ENCODE data around the gene GORASP2. TPM values are rescaled to one million over a fixed set of nuclear protein-coding genes. Genes with fewer than 3 reads are reported as not detected.

GORASP2 gene
- total RNA-seq, 1 experiment from 2014 or later = 97.7 TPM

DNA sequence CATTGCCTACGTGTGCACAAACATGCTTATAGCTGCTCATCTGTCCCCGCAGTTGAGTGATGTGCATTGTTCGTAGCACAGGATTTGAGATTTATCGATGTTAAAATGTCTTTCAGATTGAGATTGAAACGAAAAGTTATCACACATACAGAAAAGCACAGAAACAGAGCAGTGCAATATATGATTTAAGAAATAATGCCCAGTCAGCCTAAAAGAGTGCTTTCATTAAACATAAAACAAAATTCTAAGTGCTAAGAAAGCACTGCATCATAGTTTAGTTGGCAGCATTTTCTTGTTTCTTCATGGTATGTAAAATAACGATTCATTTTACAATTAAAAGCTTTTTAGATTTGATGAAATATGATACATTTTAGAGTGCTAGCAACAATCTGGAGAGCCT lies 31.9 kb upstream of the GORASP2 start:
- Mint-ChIP-seq H3K36me3 (ENCODE audit: insufficient read depth in 1 of 3, low read depth in 3 of 3) (no peaks in the 10 kb centered on the region), H3K9me3 (no peaks in the 10 kb centered on the region)

More for the DNA sequence above, 31.9 kb upstream of the GORASP2 start:
- H3K79me1 ChIP-seq (ENCODE audit: insufficient read depth, low read depth, low read length, poor library complexity, severe bottlenecking) = no peaks in the 10 kb centered on the region
- H2AFZ ChIP-seq (ENCODE audit: low read length) = no peak overlapping the region
- no peaks in the 10 kb centered on the region for H3K9me3 ChIP-seq (ENCODE audit: control insufficient read depth, low read depth, low read length)
- Mint-ChIP-seq H3K4me3 (no peak overlapping the region), H3K4me1 (no peaks in the 10 kb centered on the region), H3K27me3 (ENCODE audit: low read depth) (no peaks in the 10 kb centered on the region), H3K27ac (no peak overlapping the region)
- H2BK120ac ChIP-seq (ENCODE audit: low read depth, low read length, poor library complexity, severe bottlenecking) = no peak overlapping the region
- H3K4me2 ChIP-seq (ENCODE audit: insufficient read depth, insufficient read length, low read length) = no peak overlapping the region
- no peak overlapping the region for H2BK12ac ChIP-seq (ENCODE audit: insufficient read length, low read depth, low read length)
- no peaks in the 10 kb centered on the region for H3K79me2 ChIP-seq (ENCODE audit: insufficient read depth, low read length)
- no peak overlapping the region for H4K91ac ChIP-seq (ENCODE audit: insufficient read length, low read depth, low read length)
- H3K4ac ChIP-seq (ENCODE audit: low read depth, low read length) = no peak overlapping the region
- H3K14ac ChIP-seq (ENCODE audit: insufficient read depth, low read length) = no peak overlapping the region
- TF ChIP-seq, protein P1, sequence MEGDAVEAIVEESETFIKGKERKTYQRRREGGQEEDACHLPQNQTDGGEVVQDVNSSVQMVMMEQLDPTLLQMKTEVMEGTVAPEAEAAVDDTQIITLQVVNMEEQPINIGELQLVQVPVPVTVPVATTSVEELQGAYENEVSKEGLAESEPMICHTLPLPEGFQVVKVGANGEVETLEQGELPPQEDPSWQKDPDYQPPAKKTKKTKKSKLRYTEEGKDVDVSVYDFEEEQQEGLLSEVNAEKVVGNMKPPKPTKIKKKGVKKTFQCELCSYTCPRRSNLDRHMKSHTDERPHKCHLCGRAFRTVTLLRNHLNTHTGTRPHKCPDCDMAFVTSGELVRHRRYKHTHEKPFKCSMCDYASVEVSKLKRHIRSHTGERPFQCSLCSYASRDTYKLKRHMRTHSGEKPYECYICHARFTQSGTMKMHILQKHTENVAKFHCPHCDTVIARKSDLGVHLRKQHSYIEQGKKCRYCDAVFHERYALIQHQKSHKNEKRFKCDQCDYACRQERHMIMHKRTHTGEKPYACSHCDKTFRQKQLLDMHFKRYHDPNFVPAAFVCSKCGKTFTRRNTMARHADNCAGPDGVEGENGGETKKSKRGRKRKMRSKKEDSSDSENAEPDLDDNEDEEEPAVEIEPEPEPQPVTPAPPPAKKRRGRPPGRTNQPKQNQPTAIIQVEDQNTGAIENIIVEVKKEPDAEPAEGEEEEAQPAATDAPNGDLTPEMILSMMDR (conservative IDR thresholded peaks at IDR 0.05) = no peak
- no peak overlapping the region for H4K8ac ChIP-seq (replicated peaks; ENCODE audit: insufficient read length, low read depth, low read length)
- H3T11ph ChIP-seq (ENCODE audit: low read length) = no peak overlapping the region
- WGBS (ENCODE audit: extremely low coverage, insufficient read length, low lambda C conversion rate) = no CpG with 5 or more reads among the region's 6 CpGs
- H3K18ac ChIP-seq (ENCODE audit: insufficient read length, low read depth, low read length) = no peak overlapping the region
- H3K23ac ChIP-seq (ENCODE audit: insufficient read length, low read depth, low read length) = no peak overlapping the region
- H2BK15ac ChIP-seq (ENCODE audit: low read depth, low read length) = no peak overlapping the region
- no peak overlapping the region for H3K9ac ChIP-seq (ENCODE audit: extremely low read depth, insufficient read length, low read length)
- no peak overlapping the region for H2BK5ac ChIP-seq (ENCODE audit: insufficient read length, low read length)
- no peak overlapping the region for H2AK5ac ChIP-seq (ENCODE audit: insufficient read length, low read length)
- H2BK20ac ChIP-seq (ENCODE audit: low read depth, low read length, poor library complexity, severe bottlenecking) = no peak overlapping the region
- no peak overlapping the region for H3K27ac ChIP-seq (ENCODE audit: insufficient read length, low read depth, low read length)
- H3K4me1 ChIP-seq (ENCODE audit: insufficient read depth, low read length) = no peaks in the 10 kb centered on the region
- no peak for DNase-seq
- no peak overlapping the region for H4K5ac ChIP-seq (ENCODE audit: insufficient read length, low read depth, low read length)
- H3K23me2 ChIP-seq (ENCODE audit: insufficient read length, low read depth, low read length, poor library complexity, severe bottlenecking) = no peaks in the 10 kb centered on the region
- H3K56ac ChIP-seq (ENCODE audit: insufficient read length, low read depth, low read length) = no peak overlapping the region
- no peaks in the 10 kb centered on the region for H4K20me1 ChIP-seq (ENCODE audit: control insufficient read depth, insufficient read depth, insufficient read length)
- no peaks in the 10 kb centered on the region for H3K27me3 ChIP-seq (ENCODE audit: insufficient read depth, low read length)

Measured in H9 (cell line).